HG02798 (cell line): ENCODE measurements around the gene SP140L.
"Not testable (repeated sequence)": the region's sequence is repeated elsewhere in the genome, so short reads cannot be mapped to it uniquely, and the experiment has no call there.

ENCODE experiments used
- ATAC-seq: cut with Tn5 transposase; IDR thresholded peaks from one replicate; pipeline ENCODE4 v1.9.1; 2021; ENCODE audit warnings: mild to moderate bottlenecking; ENCODE audit not compliant: unreplicated experiment, poor library complexity

SP140L gene

GRCh38 chr2:230413479-230413878 is 86.5 kb downstream of the SP140L start:
- ATAC-seq: no peak

DNA sequence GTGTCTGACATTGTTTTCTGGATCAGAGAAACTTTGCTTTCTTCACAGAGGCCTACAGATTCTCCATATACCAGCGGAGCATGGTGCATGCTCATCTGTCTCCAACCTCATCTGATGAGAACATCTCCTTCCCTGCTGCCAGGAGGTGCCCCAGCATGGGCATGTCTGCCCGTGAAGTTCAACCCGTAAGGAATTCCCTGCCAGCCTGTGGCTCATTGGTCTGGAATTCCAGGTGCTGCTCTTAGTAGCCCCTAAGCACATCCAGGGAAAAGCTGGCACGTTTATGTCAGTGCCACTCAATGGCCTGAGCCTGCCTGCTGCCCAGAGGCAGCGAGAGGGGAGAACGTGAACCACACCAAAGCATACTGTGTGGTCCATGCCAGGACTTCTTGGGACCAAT is 87.3 kb downstream of the SP140L start:
- no peak for ATAC-seq

DNA sequence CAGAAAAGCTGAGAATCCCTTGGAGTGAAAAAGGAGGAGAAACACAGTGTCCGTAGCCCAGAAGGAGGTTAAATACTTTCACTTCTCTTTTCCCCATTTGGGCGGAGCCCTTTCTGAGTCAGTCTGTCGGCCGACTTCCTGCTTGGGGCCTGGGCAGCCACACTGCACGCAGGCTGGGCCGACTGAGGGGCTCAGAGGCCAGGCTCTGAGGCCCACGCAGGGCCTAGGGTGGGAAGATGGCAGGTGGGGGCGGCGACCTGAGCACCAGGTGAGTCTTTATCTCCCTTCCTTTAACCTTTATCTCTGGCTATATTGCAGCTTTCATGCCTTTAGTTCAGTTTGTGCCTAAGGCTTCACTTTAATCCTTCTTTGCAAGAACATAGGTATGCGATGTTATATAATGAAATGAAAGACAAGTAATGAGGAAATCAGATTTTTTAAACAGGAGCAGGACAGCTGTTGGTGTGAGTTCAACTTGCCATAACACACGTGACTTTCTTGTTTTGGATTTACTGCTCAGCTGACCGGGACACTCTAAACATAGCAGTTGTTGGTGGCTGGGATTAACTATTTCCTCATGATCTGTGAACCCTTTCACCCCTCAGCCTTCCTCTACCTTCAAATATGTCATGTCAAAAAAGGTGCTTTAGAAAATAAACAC is 89.2 kb downstream of the SP140L start, which contains the start of gene SP100:
Gene SP100 (plus strand): TSS at position 141 of the 661 bp plus-strand sequence. CDS start 96 bp downstream, at position 237.
- peak; percentile 79 for ATAC-seq

GRCh38 chr2:230417436-230417835 is 90.4 kb downstream of the SP140L start:
- no peak for ATAC-seq

GRCh38 chr2:230418341-230419016 is 91.5 kb downstream of the SP140L start:
- no peak for ATAC-seq

- no peak for ATAC-seq
Measured at GRCh38 chr2:230419181-230419580, 92.2 kb downstream of the SP140L start.

DNA sequence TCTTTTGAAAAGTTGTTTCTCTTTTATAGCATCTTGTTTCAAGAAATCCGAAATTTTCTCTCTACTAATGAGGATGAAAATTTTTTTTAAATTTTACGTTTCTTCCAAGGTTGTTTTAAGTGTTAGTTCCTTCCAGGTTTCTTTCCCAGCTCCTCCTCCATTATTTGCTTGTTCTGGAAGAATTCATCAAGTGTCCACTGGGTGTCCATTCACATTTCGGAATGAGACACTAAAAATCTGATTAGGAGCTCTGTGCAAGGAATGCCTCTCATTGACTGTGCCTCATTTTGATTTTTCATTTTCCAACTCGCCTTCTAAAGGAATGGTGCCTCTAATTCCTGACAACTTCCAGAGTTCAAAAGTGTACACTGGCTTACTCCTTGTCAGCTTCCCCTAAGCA is 95.2 kb downstream of the SP140L start:
- ATAC-seq: no peak

DNA sequence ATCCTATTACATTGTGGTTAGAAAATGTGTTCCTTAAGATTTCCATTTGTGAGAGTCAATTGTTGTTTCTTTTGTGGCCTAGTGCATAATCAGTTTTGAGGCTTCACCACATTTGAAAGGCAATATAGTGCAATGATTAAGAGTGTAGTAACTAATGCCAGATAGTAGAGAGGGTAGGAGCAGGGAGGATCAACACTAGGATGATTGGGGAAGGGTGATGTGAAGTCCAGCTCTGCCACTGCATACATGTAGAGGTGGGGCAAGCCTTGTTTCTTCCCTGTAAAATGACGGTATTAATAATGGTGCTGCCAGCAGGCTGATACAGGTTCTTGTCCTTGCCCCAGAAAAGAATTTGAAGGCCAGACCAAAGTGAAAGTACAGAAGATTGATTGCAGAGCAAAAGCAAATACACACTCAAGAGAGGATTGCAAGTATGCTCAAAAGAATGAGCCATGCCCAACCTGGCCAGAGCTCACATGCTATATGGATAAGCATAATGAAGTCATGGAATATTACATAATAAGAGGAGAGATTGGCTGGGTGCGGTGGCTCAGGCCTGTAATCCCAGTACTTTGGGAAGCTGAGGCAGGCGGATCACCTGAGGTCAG is 97.0 kb downstream of the SP140L start:
- ATAC-seq: no peak

DNA sequence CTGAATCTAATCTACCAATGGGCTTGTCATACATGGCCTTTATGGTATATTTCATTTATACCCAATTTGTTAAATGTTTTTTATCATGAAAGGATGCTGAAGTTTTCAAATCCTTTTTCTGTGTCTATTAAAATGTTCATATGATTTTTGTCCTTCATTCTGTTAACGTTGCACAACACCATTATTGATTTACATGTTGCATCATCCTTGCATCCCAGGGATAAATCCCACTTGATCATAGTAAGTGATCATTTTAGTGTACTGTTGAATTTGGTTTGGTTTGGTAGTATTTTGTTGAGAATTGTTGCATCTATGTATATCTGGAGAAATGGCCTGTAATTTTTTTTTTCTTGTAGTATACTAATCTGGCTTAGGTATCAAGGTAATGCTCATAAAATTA is 98.4 kb downstream of the SP140L start:
- ATAC-seq: no peak

DNA sequence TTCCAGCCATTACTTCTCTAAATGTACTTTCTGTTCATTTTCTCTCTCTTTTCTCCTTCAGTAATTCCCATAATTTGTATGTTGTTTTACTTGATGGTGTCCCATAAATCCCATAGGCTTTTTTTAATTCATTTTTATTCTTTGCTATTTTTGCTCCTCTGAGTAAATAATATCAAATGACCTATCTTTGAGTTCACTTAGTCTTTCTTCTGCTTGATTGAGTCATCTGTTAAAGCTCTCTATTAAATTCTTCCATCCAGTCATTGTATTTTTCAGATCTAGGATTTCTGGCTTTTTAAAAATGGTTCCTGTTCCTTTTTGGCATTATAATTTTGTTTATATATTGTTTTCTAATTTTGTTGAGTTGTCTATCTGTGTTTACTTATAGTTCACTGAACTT is 102.5 kb downstream of the SP140L start:
- ATAC-seq: no peak

- ATAC-seq: no peak
Measured at GRCh38 chr2:230430957-230431910, 104.2 kb downstream of the SP140L start.

DNA sequence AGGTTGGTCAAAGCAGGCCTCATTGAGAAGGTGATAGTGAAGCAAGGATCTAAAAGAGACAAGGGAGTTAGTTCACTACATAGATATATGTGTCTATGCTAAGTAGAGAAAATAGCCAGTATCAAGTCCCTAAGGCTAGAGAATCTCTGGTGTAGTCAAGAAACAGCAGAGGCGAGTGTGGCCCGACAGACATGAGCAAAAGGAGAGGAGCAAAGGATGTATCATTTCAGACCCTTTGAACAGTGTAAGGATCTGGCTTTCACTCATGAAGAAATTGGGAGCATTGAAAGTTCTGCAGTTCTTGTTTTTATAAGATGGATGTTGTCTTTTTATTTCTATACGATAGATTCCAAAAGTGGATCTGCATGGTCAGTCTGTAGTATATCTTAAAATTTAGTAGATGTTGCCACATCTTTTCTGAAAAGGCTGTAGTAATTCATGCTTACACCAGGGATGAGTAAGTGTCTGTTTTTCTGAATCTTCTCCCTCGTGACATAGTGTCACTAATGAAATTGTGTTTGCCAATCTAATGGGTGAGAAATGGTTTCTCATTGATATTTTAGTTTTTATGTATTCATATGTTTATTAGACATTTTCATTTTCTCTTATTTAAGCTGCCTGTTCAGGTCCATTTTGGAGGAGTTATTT is 107.8 kb downstream of the SP140L start:
- no peak for ATAC-seq

GRCh38 chr2:230435431-230435830 is 108.4 kb downstream of the SP140L start:
- no peak for ATAC-seq

DNA sequence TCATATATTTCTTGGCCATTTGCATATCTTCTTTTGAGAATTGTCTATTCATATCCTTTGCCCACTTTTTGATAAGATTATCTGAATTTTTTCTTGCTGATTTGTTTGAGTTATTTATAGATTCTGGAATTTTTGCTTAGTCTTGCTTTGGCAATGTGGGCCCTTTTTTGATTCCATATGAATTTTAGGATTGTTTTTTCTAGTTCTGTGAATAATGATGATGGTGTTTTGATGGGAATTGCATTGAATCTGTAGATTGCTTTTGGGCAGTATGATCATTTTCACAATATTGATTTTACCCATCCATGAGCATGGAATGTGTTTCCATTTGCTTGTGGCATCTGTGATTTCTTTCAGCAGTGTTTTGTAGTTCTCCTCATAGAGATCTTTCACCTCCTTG is 112.1 kb downstream of the SP140L start:
- not testable (repeated sequence) for ATAC-seq

- ATAC-seq: peak; percentile 42
Measured at GRCh38 chr2:230439590-230439989, 112.6 kb downstream of the SP140L start.

DNA sequence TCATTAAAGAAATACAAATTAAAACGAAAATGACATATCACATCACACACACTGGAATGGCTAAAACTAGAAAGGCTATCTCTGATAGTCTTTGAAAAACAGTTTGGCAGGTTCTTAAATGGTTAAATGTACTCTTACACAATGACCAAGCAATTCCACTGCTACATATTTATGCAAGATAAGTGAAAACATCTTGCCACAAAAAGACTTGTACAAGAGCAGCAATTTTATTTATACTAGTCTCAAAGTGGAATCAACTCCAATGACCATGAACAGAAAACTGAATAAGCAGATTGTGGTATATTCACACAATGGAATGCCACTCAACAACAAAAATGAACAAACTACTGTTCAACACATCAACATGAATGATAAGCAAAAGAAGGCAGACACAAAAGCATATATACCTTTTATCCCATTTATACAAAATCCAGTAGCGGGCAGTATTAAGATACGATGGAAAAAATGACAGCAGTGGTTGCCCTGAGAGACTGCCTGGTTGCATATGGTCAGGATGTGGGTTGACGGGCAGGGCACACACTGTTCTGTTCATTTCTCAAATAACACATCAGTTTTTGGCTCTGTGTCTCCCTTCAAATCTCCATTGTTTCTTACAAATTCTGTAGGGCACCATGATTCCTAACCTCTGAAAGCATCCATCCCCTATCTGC is 114.4 kb downstream of the SP140L start:
- ATAC-seq: peak; percentile 64

DNA sequence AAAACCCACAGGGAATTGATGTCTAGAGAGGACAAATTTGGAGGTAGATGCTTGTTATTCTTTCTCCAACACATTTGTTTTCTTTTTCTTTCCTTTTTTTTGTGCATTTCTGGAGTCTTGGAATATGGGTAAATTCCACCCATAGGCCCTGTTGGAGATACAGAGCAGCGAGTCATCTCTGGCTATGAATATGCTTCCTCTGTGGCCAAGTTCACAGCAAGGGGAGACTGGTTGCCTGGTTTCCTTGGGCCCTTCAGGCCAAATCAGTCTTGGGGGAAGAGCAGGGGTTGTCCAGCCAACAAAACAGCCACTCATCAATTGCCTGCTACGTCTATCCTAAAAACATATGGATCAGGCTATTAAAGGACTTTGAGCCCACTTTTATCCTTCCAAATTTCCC is 116.5 kb downstream of the SP140L start:
- ATAC-seq: no peak

GRCh38 chr2:230444832-230445231 is 117.8 kb downstream of the SP140L start:
- ATAC-seq: no peak

- no peak for ATAC-seq
Measured at GRCh38 chr2:230447036-230447435, 120.0 kb downstream of the SP140L start.
